SKM-1 treated with dmso at 0.1 percent for 144 hours (cell line): ENCODE results near the gene PTGER3.
"Not testable (repeated sequence)": the region's sequence is repeated elsewhere in the genome, so short reads cannot be mapped to it uniquely, and the experiment has no call there.

Experiments used
- DNase-seq: peaks from one replicate; lab custom pipeline; 2025; ENCODE audit not compliant: unreplicated experiment; lab: John Stamatoyannopoulos, UW

The PTGER3 gene

DNA sequence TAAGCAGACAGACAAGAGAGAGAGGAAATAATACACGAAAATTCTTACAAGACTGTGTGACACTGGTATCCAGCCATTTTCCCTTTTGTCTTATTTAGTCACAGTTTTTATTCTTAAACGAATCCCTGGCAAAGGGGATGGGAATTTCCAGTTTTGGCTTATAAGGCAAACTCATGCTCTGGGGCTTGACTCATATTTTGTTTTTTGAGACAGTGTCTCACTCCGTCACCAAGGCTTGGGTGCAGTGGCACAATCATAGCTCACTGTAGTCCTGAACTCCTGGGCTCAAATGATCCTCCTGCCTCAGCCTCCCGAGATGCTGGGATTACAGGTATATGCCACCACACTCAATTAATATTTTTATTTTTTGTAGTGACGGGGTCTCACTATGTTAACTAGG, 31.9 kb downstream of the PTGER3 start:
- no peak for DNase-seq

GRCh38 chr1:71014178-71014579, 33.4 kb downstream of the PTGER3 start:
- no peak for DNase-seq

DNA sequence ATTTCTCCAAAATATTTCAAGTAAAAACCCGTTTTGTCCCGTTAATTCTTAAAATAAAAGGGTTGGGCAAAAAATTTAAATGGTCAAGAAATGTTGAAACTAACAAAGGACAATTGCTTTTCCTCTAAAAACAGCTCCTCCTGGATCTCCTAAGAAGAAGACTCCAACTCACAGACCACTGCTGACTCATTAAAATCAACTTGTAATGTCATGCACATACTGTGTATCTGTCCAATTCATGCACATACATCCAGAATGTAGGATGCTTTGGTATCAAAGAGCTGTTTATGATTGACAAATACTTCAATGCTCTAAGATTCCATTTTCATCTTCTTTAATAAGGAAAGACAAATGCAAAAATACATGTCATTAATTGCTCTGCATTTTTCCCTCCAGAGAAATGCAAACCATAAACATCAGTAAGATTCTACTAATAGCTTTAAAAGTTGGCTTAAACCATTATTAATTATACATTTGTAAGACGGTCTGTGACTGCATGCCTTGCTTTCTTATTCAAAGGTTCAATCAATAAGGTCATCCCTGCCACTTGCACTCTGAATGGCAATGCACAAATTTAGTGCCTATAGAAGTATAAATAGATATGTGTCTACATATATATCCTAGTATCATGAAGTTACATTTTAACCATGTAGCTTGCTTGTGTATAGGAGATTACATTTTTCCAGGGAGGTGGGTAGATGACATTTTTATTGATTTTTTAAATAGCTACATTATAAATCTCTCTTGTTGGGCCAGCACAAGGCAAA, 44.7 kb downstream of the PTGER3 start:
- DNase-seq: no peak

GRCh38 chr1:71001624-71002023, 46.0 kb downstream of the PTGER3 start:
- DNase-seq: no peak

DNA sequence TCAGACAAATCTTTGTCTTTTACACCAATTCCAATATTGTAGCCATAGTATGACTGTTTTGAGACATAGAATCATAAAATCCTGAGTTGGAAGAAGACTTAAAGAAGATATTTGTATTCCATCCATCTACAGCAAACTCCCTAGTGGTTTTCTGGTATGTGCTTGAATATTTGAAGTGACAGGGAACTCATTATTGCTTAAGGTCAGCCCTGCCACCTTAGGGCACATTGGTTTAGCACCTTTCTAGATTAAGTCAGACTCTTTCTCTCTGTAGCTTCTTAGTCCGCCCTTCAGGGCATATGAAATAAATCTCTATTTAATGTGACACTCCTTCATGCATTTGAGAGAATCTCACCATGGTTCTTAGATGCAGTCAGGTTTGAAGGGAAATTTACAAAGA, 49.8 kb downstream of the PTGER3 start:
- no peak for DNase-seq

DNA sequence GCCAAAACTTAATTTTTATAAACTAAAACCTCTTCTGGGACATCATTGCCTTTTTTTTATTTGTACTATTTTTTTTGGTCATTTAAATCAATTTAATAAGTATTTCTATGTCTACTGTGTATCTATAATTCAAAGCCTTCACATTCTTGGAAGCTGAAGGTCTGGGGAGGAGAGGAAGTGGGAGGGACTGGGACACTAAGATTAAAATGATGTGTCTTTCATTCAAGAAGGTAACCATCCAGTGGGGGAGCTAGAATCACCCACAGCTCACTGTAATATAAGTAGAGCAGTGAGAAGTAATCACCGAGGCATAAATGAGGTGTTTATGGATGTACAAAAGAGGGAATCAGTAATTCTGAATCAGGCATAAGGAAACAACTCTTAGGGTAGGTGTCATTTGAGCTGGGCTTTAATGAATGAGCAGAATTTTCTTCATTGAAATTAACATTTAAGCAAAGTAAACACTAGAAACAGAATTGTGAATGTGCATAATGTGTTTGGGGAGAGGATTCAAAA, 52.8 kb downstream of the PTGER3 start:
- DNase-seq: no peak

- DNase-seq: no peak
Measured at GRCh38 chr1:70993798-70994197, 53.8 kb downstream of the PTGER3 start.

- no peak for DNase-seq
Measured at GRCh38 chr1:70992521-70992920, 55.1 kb downstream of the PTGER3 start.

DNA sequence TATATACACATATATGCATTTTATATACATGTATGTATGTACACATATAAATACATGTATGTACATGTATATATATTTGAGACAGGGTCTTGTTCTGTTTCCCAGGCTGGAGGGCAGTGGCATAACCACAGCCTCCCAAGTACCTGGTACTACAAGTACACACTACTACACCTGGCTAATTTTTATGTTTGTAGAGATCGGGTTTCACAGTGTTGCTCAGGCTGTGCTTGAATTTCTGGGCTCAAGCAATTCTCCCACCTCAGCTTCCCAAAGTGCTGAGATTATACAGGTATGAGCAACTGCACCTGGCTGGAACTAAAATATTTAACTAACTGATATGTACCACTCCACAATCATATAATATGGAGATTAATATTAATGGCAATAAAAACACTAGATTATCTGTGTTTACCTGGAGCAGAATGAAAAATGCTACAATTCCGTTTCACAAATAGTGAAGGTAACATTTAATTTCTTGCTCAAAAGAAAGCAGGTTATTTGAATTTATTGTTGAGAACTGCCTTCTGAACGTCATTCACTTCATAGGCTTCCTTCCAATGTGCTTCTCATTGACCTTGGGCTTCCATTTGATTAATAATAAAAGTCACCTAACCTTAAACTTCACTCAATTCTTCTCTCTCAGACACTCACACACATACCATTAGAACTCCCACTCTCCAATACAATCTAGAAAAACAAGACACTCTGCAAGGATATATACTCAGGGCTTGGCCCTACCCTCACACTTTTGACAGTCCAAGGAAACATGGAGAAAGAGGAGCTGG, 57.0 kb downstream of the PTGER3 start:
- DNase-seq: no peak

- DNase-seq: no peak
Measured at GRCh38 chr1:70987497-70987896, 60.1 kb downstream of the PTGER3 start.

DNA sequence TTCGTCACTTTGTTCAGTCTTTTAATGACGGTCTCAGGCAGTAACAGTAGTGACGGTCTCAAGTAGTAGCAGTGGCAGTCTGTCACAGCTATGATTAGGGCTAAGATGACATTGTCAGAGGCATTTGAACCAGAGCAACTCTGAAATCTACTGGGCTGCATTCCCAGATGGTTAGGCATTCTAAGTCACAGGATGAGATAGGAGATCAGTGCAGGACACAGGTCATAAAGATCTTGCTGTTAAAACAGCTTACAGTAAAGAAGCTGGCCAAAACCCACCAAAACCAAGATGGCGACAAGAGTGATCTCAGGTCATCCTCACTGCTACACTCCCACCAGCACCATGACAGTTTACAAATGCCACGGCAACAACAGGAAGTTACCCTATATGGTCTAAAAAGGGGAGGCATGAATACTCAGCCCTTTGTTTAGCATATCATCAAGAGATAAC, 61.8 kb downstream of the PTGER3 start:
- DNase-seq: not testable (repeated sequence)

DNA sequence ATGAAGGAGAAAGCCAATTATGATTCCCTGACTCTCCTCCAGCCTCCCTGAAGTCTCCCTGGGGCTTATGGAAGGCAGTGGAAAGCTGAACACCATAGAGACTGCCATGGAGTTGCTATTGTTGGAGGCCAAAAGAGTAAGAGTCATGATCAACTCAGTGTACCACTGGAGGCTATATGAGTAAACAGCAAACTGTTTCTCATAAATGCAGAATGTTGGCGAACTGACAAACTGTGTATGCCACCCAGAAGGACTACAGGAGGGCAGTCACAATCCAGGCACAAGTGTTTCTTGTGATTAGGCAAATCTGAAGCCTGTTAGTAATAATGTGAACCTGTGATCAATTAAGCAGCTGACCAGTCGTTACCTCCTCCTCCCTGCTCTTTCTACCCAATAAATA, 62.3 kb downstream of the PTGER3 start:
- DNase-seq: not testable (repeated sequence)

DNA sequence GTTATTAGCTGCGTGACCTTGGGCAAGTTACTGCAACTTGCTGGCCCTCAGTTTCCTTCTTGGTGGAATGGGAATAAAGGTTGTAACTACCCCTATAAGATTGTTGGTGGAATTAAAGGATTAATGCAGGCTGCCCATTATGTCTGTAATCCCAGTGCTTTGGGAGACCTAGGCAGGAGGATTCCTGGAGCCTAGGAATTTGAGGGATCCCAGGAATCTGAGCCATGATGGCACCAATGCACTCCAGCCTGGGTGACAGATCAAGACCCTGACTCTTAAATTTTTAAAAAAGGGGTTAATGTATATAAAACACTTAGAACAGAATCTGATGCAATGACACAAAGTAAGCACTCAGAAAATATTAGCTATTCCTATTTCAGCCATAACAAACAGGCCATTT, 67.3 kb downstream of the PTGER3 start:
- no peak for DNase-seq

DNA sequence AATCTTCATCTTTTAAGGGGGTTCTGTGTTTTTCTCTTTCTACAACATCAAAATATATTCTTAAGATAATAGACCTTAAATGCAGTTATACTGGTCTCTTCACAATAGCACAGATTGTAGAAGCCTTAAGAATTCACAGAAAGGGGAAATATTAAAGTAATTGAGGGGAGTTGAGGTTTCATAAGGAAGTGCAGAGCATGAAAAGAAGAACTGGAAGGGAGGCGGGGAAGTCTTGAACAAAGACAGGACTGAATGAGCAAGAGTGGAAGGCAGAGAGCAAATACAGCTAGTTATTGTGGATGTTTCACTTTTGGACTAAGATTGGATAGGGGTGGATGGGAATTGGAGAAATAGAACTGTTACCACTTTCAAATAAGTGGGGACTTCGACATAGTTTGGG, 67.7 kb downstream of the PTGER3 start:
- DNase-seq: peak; percentile 74

- DNase-seq: no peak
Measured at GRCh38 chr1:70979313-70979712, 68.3 kb downstream of the PTGER3 start.

DNA sequence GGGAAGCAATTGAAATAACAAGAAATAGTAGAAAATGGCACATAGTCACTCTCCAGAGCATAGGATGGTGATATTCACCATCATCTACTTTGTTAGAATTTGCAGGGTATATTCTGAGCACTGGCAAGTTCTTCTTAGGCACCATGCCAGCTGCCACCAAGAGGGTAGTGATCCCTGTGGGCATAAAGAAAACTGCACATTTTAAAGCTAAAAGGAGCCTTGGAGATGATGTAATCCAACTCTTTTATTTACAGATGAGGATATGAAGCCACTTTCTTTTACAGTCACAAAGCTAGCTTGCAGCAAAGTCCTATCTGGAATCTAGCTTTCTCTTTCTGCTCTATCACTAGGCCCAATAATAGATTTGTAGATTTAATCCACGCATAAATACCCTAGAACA, 69.0 kb downstream of the PTGER3 start:
- peak; percentile 20 for DNase-seq

DNA sequence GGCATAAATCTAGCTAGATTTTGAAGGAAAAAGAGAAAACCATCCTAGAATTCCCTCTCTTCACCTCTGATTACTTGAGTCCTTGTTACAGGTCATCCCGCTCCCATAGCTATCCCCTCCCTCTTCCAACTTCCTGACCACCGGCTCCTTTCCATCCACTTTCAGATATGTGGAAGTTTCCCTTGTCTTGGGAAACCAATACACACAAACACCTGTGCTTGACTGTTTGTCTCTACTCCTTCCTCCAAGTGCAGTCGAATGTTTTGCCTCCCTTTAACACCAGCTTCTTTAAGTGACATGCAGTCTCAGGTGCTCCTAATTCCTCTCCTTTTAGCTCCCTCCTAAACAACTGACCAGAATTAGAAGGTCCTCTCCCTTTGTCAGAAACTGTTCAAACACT, 70.0 kb downstream of the PTGER3 start:
- no peak for DNase-seq

DNA sequence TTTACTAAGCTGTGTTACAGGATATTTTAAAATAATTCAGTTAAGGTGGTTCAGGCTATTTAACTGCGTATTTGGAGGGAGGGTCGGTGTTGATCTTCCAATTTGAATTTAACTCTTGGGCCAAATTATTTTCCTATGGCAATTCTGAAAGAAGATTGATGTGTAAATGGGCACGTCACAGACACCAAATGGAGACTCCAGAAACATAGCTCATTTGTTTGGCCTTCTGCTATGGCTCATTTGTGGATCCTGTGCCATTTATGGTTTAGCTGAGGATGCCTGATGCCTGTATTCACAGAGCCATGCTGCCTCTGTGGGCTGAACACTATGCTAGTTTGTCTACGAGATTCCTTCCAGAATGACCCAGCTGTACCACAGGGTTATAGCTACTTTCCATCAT, 70.6 kb downstream of the PTGER3 start:
- no peak for DNase-seq

- no peak for DNase-seq
Measured at GRCh38 chr1:70973754-70974153, 73.9 kb downstream of the PTGER3 start.

DNA sequence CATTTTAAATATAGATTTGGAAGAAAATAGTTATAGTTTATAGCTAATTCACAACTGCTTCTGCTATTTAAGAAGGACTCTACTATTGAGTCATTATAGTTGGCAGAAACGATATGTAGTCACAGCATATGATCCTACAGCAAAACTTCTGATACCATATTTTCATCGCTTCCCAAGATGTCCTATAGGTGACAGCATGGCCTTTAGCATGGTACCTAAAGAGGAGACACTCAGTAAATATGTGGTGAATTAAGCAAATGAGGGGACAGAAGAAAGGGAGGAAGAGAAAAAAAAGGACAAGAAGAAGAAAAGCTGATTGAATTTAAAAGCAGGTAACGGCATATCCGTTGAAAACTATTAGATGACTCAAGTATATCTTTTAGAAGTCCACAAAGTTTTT, 77.2 kb downstream of the PTGER3 start:
- DNase-seq: no peak

- DNase-seq: no peak
Measured at GRCh38 chr1:70966018-70966638, 81.5 kb downstream of the PTGER3 start.

DNA sequence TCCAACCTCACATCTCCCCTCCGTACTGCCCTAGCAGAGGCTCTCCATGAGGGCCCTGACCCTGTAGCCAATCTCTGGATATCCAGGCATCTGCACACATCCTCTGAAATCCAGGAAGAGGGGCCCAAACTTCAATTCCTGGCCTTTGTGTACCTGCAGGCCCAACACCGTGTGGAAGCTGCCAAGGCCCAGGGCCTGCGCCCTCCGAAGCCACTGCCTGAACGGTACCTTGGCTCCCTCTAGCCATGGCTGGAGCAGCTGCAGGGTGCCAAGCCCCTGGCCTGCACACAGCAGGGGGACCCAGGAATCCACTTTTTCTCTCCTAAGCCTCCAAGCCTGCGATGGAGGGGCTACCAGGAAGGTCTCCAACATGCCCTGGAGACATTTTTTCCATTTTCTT, 84.2 kb downstream of the PTGER3 start:
- DNase-seq: no peak
